Neural progenitor cell (in vitro differentiated cells): Measurements from ENCODE around the gene RELL2. TPM values are rescaled to one million over a fixed set of nuclear protein-coding genes. Genes with fewer than 3 reads are reported as not detected.

Source experiments
- DNase-seq: peaks from one replicate; pipeline ENCODE4 v3.0.0-alpha.2; 2016; ENCODE audit warnings: low spot score
- H2AFZ ChIP-seq: fragments of 200-600 bp; sonication (generic); replicated peaks from 2 replicates; pipeline ENCODE4 v1.6.1; 2016; ENCODE audit warnings: antibody characterized with exemption
- H3F3A ChIP-seq: fragments of 200-600 bp; sonication (generic); 2 replicates; pipeline ENCODE4 v1.6.1; 2016; ENCODE audit warnings: antibody characterized with exemption, low read depth
- H3K27ac ChIP-seq: fragments of 200-600 bp; sonication (generic); 2 replicates; pipeline ENCODE4 v1.5.1; 2016; ENCODE audit warnings: mild to moderate bottlenecking
- H3K27me3 ChIP-seq: fragments of 200-600 bp; sonication (generic); 2 replicates; pipeline ENCODE4 v1.6.1; 2016; ENCODE audit warnings: mild to moderate bottlenecking, moderate library complexity
- H3K36me3 ChIP-seq: fragments of 200-600 bp; sonication (generic); 2 replicates; pipeline ENCODE4 v1.5.1; 2016
- H3K4me1 ChIP-seq: fragments of 200-600 bp; sonication (generic); 2 replicates; pipeline ENCODE4 v1.6.1; 2016; ENCODE audit warnings: mixed run types
- H3K4me2 ChIP-seq: fragments of 200-600 bp; sonication (generic); 2 replicates; pipeline ENCODE4 v1.6.1; 2016
- H3K4me3 ChIP-seq: fragments of 200-600 bp; sonication (generic); 2 replicates; pipeline ENCODE4 v1.5.1; 2016
- H3K79me2 ChIP-seq: fragments of 200-600 bp; sonication (generic); 2 replicates; pipeline ENCODE4 v1.6.1; 2016; ENCODE audit warnings: low read depth
- H3K9ac ChIP-seq: fragments of 200-600 bp; sonication (generic); 2 replicates; pipeline ENCODE4 v1.6.1; 2016
- H3K9me3 ChIP-seq: fragments of 200-600 bp; sonication (generic); 2 replicates; pipeline ENCODE4 v1.5.1; 2016; ENCODE audit warnings: low read depth
- H4K20me1 ChIP-seq: fragments of 200-600 bp; sonication (generic); 2 replicates; pipeline ENCODE4 v1.6.1; 2016; ENCODE audit warnings: low read depth
- H3K27ac Mint-ChIP-seq: 3 replicates; pipeline ENCODE4 v1.8.0; 2021; ENCODE audit warnings: mixed read lengths
- H3K27me3 Mint-ChIP-seq: 2 replicates; pipeline ENCODE4 v1.8.0; 2022; ENCODE audit warnings: low read depth, mild to moderate bottlenecking, inconsistent platforms, moderate library complexity, mixed read lengths; ENCODE audit not compliant: insufficient read depth
- H3K36me3 Mint-ChIP-seq: 3 replicates; pipeline ENCODE4 v1.8.0; 2021; ENCODE audit warnings: mixed read lengths
- H3K4me1 Mint-ChIP-seq: 3 replicates; pipeline ENCODE4 v1.8.0; 2021; ENCODE audit warnings: mixed read lengths
- H3K4me3 Mint-ChIP-seq: 3 replicates; pipeline ENCODE4 v1.8.0; 2021; ENCODE audit warnings: mild to moderate bottlenecking, moderate library complexity, mixed read lengths
- H3K9me3 Mint-ChIP-seq: 3 replicates; pipeline ENCODE4 v1.8.0; 2020; ENCODE audit warnings: mixed read lengths
- EZH2 ChIP-seq: fragments of 200-600 bp; sonication (generic); IDR thresholded peaks from 2 replicates; pipeline ENCODE4 v1.6.1; 2017; ENCODE audit warnings: antibody characterized with exemption, mild to moderate bottlenecking, moderate library complexity
- EZH2phosphoT487 ChIP-seq: fragments of 200-600 bp; sonication (generic); IDR thresholded peaks from 2 replicates; pipeline ENCODE4 v1.6.1; 2017; ENCODE audit warnings: antibody characterized with exemption
- total RNA-seq: library from RNA; depleted of rRNA; stranded (reverse); fragments of >200 nt; gene quantifications from 2 replicates; pipeline ENCODE4 v1.2.3, GENCODE V29; 2015; ENCODE audit warnings: low replicate concordance
- TF ChIP-seq, protein P1 (sequence below): fragments of 200-600 bp; sonication (generic); IDR thresholded peaks from 2 replicates; pipeline ENCODE4 v1.5.1; 2017; ENCODE audit warnings: antibody characterized with exemption, mild to moderate bottlenecking

Gene RELL2
- total RNA-seq, 1 donor from 2014 or later, result 0.30 TPM

GRCh38 chr5:141640051-141640415 lies 3.2 kb downstream of the RELL2 start:
- H4K20me1 ChIP-seq, result peaks cover 32% of the 10 kb centered on the region
- H3K4me3 ChIP-seq, result no peak overlapping the region
- no peaks in the 10 kb centered on the region for H3K9me3 ChIP-seq
- H3K36me3 Mint-ChIP-seq, result peaks cover 3% of the 10 kb centered on the region
- H3K79me2 ChIP-seq, result peaks cover 16% of the 10 kb centered on the region
- no peak overlapping the region for H3K9ac ChIP-seq
- no peak overlapping the region for H2AFZ ChIP-seq
- no peaks in the 10 kb centered on the region for H3K27me3 Mint-ChIP-seq
- peaks cover 9% of the 10 kb centered on the region for H3F3A ChIP-seq
- peaks cover 23% of the 10 kb centered on the region for H3K4me1 Mint-ChIP-seq
- no peak overlapping the region for H3K4me3 Mint-ChIP-seq
- H3K9me3 Mint-ChIP-seq, result no peaks in the 10 kb centered on the region
- DNase-seq, result no peak
- H3K27me3 ChIP-seq, result peaks cover 16% of the 10 kb centered on the region
- H3K4me1 ChIP-seq, result peaks cover 5% of the 10 kb centered on the region
- H3K27ac ChIP-seq, result no peak overlapping the region
- H3K4me2 ChIP-seq, result no peak overlapping the region
- no peak for TF ChIP-seq EZH2phosphoT487
- no peak for TF ChIP-seq EZH2
- H3K27ac Mint-ChIP-seq, result no peak overlapping the region
- no peaks in the 10 kb centered on the region for H3K36me3 ChIP-seq

GRCh38 chr5:141640698-141641097 lies 3.9 kb downstream of the RELL2 start:
- peaks cover 2% of the 10 kb centered on the region for H3K36me3 Mint-ChIP-seq
- Histone ChIP-seq H3K9ac (no peak overlapping the region), H3K27me3 (peaks cover 16% of the 10 kb centered on the region), H3K4me3 (no peak overlapping the region), H3K79me2 (peaks cover 9% of the 10 kb centered on the region), H3F3A (peaks cover 9% of the 10 kb centered on the region), H2AFZ (no peak overlapping the region), H3K4me2 (no peak overlapping the region), H3K27ac (no peak overlapping the region), H4K20me1 (peaks cover 25% of the 10 kb centered on the region), H3K9me3 (no peaks in the 10 kb centered on the region), H3K36me3 (no peaks in the 10 kb centered on the region), H3K4me1 (peaks cover 4% of the 10 kb centered on the region)
- H3K27me3 Mint-ChIP-seq, result no peaks in the 10 kb centered on the region
- TF ChIP-seq EZH2 (no peak), EZH2phosphoT487 (no peak)
- TF ChIP-seq, protein P1, sequence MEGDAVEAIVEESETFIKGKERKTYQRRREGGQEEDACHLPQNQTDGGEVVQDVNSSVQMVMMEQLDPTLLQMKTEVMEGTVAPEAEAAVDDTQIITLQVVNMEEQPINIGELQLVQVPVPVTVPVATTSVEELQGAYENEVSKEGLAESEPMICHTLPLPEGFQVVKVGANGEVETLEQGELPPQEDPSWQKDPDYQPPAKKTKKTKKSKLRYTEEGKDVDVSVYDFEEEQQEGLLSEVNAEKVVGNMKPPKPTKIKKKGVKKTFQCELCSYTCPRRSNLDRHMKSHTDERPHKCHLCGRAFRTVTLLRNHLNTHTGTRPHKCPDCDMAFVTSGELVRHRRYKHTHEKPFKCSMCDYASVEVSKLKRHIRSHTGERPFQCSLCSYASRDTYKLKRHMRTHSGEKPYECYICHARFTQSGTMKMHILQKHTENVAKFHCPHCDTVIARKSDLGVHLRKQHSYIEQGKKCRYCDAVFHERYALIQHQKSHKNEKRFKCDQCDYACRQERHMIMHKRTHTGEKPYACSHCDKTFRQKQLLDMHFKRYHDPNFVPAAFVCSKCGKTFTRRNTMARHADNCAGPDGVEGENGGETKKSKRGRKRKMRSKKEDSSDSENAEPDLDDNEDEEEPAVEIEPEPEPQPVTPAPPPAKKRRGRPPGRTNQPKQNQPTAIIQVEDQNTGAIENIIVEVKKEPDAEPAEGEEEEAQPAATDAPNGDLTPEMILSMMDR, result no peak
- DNase-seq, result no peak
- H3K9me3 Mint-ChIP-seq, result no peaks in the 10 kb centered on the region
- no peak overlapping the region for H3K27ac Mint-ChIP-seq
- H3K4me1 Mint-ChIP-seq, result peaks cover 16% of the 10 kb centered on the region
- no peak overlapping the region for H3K4me3 Mint-ChIP-seq

GRCh38 chr5:141641634-141642267 lies 5.0 kb downstream of the RELL2 start:
- Mint-ChIP-seq H3K27ac (no peak overlapping the region), H3K36me3 (peaks cover 2% of the 10 kb centered on the region), H3K4me1 (peaks cover 10% of the 10 kb centered on the region), H3K27me3 (no peaks in the 10 kb centered on the region), H3K4me3 (no peak overlapping the region), H3K9me3 (no peaks in the 10 kb centered on the region)
- H2AFZ ChIP-seq, result no peak overlapping the region
- H3K9ac ChIP-seq, result no peak overlapping the region
- H3K27me3 ChIP-seq, result peaks cover 16% of the 10 kb centered on the region
- no peak overlapping the region for H3K4me3 ChIP-seq
- H3K4me2 ChIP-seq, result no peak overlapping the region
- no peaks in the 10 kb centered on the region for H3K79me2 ChIP-seq
- TF ChIP-seq, protein P1, result no peak
- TF ChIP-seq EZH2, result no peak
- TF ChIP-seq EZH2phosphoT487, result no peak
- no peaks in the 10 kb centered on the region for H3K9me3 ChIP-seq
- H4K20me1 ChIP-seq, result peaks cover 16% of the 10 kb centered on the region
- DNase-seq, result no peak
- H3K27ac ChIP-seq, result no peak overlapping the region
- H3K36me3 ChIP-seq, result no peaks in the 10 kb centered on the region
- H3F3A ChIP-seq, result peaks cover 9% of the 10 kb centered on the region
- H3K4me1 ChIP-seq, result no peaks in the 10 kb centered on the region

DNA sequence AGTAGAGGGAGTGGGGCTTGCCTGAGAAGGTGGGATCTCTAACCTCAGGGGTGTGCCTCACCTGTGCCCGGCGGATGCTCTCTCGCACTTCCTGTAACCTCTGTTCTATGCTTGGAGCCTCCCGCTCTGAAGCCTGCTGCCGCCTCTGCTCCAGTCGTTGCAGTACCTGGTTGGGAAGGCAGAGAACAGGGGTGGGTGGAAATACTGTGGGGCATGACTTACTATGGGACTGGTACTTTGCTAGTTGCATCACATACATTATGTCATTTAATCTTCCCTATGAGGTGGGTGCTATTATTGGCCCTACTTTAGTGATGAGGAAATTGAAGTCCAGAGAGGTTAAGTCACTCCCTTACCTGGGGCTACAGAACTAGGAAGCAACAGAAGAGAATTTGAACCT lies 9.2 kb downstream of the RELL2 start:
- Mint-ChIP-seq H3K9me3 (no peaks in the 10 kb centered on the region), H3K27me3 (peaks cover 2% of the 10 kb centered on the region), H3K4me1 (peaks cover 5% of the 10 kb centered on the region), H3K36me3 (peaks cover 2% of the 10 kb centered on the region), H3K27ac (no peak overlapping the region), H3K4me3 (no peak overlapping the region)
- TF ChIP-seq EZH2phosphoT487 (no peak), EZH2 (no peak)
- TF ChIP-seq, protein P1, result no peak
- H3K9me3 ChIP-seq, result no peaks in the 10 kb centered on the region
- DNase-seq, result no peak
- no peaks in the 10 kb centered on the region for H3K4me1 ChIP-seq
- H3K27ac ChIP-seq, result no peak overlapping the region
- no peak overlapping the region for H3K4me2 ChIP-seq
- no peak overlapping the region for H2AFZ ChIP-seq
- no peak overlapping the region for H3K9ac ChIP-seq
- no peaks in the 10 kb centered on the region for H3F3A ChIP-seq
- peaks cover 6% of the 10 kb centered on the region for H3K27me3 ChIP-seq
- H3K79me2 ChIP-seq, result no peaks in the 10 kb centered on the region
- H3K36me3 ChIP-seq, result no peaks in the 10 kb centered on the region
- no peaks in the 10 kb centered on the region for H4K20me1 ChIP-seq
- no peak overlapping the region for H3K4me3 ChIP-seq
